Activated T-cell treated with anti-CD3 and anti-CD28 coated beads for 48 hours (primary cell): Measurements from ENCODE around the gene PNO1.
A peak's percentile ranks its signal among the peaks of the same experiment; 100 is the strongest.
"Not testable (repeated sequence)": the region's sequence is repeated elsewhere in the genome, so short reads cannot be mapped to it uniquely, and the experiment has no call there.

Experiments used
- DNase-seq: peaks from one replicate; pipeline ENCODE4 v3.0.0-alpha.2; 2020; ENCODE audit warnings: low read depth

PNO1 gene

DNA sequence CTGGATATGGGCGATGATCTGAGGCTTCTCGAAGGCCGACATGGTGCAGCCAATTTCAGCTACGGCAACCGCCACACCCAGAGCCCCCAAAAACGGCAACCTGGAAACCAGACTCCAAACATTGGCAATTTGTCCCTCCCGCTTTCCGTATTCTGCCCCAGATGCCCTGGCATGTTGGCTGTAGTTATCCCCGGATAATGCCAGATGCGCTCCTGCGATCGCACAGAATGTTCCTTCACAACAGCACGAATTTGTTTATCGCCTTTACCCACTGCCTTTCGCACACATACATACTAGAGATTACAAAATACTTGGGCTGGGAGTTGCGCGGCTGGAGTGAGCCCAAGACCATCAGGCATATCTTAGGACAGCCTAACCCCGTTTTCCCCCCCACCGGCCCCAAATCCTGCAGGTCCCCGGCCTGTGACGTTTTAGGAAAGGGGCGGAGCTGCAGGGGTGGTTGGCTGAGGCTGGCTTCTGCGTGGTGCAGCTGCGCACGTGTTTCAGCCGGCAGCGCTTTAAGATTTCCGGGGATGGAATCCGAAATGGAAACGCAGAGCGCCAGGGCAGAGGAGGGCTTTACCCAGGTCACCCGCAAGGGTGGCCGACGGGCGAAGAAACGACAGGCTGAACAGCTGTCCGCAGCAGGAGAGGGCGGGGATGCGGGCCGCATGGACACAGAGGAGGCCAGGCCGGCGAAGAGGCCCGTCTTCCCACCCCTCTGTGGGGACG lies at the start of gene PNO1:
Gene PNO1, plus strand, starts transcription at position 487 of the 732 bp plus-strand sequence. Its CDS starts 47 bp downstream, at position 534.
- DNase-seq, result peak; percentile 92

DNA sequence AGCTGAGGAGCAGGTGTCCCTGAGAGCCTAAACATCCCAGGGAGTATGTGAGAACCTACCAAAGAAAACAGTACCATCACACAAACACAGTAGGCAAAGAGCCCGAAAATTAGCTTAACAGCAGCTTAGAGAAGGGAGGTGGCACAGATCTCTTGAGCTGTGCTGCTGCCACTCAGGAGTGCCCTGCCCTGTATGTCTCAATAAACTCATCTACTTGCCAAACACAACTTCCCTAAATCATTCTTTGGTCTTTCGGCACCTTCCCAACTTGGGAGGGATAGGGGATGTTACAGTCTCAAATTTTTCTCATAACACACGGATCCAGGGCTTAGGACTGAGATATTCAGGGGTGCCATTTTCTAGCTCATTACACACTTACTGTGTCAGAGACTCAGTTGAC lies 49.6 kb upstream of the PNO1 start:
- DNase-seq, result no peak

DNA sequence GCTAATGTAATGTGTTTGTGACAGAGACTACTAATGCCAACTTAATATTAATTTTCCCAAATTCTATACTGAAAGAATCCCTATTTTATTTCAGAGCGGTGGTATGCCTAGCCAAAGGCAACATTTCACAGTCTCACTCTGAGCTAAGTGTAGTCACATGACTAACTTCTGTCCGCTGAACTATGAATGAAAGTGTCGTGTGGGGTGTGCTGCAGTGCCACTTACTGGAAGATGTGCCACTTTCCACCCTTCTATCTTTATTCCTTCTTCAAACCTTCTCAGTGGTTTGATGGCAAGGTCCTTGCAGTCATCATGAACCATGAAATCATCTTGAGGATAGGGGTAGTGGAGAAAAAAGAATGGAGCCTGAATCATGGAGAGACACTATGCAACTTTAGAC lies 47.6 kb upstream of the PNO1 start:
- DNase-seq, result no peak

DNA sequence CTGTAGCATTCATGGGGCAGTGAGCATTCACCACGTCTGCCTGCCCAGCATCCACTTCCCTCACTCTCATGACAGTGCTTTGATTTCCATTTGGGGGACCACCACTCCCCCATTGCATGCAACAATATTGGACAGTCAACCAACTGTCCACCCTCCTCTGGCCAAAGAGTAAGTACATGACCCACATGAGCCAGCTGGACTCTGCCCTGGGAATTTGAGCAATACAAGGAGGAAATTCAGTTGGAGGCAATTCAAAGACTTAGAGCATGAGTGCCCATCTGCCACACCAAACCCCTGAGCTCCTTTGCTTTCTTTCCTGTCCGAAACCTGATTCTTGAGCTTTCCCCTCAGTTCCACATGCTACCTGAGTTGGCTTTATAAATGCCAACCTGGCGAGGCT lies 41.7 kb upstream of the PNO1 start:
- DNase-seq, result no peak

DNA sequence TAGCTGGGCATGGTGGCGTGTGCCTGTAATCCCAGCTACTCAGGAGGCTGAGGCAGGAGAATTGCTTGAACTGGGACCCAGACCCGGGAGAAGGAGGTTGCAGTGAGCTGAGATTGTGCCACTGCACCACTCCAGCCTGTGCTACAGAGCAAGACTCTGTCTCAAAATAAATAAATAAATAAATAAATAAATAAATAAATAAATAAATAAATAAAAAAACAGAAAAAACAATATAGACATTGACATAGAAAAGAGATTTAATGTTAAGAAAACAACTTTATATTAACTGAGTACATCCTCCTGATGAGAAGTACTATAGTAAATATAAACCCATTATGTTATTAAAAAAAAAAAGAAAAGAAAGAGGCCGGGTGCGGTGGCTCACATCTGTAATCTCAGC lies 39.8 kb upstream of the PNO1 start:
- not testable (repeated sequence) for DNase-seq

DNA sequence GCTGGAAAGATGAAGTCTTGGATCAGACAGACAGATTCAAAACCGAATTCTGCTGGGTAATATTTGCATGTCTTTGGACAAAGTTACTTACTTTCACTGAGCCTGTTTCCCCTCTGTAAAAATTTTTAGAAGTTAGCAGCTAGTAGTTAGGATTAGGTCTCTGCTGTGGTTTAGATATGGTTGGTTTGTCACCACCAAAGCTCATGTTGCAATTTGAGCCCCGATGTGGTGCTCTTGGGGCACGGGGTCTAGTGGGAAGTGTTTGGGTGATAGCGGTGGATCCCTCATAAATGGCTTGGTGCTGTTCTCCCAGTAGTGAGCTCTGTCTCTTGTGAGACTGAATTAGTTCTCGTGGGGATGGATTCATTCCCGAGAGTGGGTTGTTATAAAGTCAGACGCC lies 38.9 kb upstream of the PNO1 start:
- DNase-seq, result no peak

- DNase-seq, result no peak
Observed at GRCh38 chr2:68119504-68119903, 38.2 kb upstream of the PNO1 start.

- peak; percentile 63 for DNase-seq
Observed at GRCh38 chr2:68121873-68122679, 35.6 kb upstream of the PNO1 start.

DNA sequence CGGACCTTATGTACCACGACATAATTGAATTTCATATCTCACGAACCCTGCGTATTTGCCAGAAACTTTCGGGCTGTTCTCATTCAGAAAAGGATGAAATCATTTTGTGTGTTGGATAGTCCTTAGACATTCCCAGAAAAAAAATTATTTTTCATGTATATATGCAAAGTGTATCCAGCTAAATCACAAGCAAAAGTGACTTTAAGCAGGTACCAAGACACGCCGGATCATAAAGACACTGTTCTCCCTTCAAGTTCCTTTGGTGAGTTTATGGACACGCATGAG lies 35.1 kb upstream of the PNO1 start:
- DNase-seq, result no peak

GRCh38 chr2:68124321-68124720 lies 33.4 kb upstream of the PNO1 start:
- DNase-seq, result no peak

GRCh38 chr2:68125821-68126220 lies 31.9 kb upstream of the PNO1 start:
- DNase-seq, result no peak

GRCh38 chr2:68126561-68126960 lies 31.1 kb upstream of the PNO1 start:
- no peak for DNase-seq

DNA sequence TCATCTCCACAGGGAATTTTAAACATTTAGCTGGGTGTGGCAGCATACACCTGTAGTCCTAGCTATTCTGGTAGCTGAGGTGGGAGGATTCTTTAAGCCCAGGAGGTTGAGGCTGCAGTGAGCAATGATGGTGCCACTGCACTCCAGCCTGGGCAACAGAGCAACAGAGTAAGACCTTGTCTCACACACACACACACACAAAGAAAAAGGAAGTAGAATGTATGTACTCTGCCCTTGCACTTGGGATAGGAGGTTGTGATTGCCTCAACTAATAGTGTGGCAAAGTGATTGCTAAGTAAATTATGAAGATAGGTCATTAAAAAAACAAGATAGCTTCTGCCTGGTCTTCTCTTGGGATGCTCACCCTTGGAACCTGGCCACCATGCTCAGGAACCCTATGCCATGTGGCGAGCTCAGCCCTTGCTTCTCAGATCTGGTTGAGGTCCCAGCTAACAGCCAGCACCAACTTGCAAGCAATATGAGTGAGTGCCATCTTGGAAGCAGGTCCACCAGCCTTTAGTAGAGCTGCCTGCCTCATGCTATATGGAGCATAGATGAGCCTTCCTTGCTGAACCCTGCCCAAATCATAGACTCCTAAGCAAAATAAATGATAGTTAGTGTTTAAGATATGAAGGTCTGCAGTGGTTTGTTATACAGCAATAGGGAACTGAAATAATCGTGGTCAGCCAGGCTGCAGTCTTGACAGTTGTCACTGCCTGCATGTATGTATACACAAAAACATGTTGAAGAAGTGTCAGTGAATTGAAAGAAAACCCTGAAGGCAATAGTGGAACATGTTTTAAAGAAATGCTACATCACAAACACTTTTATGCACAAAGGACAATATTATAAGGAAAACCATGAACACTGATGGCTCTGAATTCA lies 30.1 kb upstream of the PNO1 start:
- DNase-seq, result no peak

DNA sequence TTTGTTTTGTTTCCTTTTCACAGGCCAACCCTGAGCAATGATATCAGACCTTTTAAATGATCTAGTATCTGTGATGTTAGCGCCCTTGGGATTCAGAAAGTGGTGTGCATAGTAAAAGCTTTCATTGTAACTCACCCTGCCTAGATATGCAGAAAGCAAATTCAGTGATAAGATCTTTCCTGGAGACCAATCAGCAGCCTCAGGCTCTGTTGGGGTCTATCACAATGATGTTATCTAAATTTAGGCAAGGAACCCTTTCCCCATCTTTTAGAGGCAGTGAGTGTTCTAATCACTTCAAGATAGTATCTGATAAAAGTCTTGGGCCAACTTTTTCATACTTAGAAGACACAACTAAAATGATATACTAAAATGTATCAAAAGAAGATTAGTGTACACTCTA lies 23.6 kb upstream of the PNO1 start:
- DNase-seq, result no peak

DNA sequence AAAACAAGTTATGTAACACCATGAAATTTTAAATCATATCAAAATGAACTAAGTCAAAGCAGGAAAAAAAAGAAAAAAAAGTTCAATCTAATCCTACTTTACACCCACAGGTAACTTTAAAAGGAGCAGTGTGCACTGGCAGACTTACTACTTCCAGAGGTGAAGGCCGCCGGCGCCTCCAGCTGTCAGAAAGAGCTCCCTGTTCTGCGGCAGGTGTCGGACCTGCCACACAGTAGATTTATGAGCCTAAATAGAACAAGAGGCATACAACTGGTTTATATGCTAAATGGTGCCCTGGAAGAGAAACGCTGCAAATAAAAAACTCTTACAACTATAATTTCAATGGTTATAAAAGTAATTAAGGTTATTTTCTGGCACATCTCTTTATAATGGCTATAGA lies 23.1 kb upstream of the PNO1 start:
- no peak for DNase-seq

GRCh38 chr2:68135448-68136320 lies 22.0 kb upstream of the PNO1 start:
- DNase-seq, result no peak

- DNase-seq, result no peak
Observed at GRCh38 chr2:68141875-68142274, 15.8 kb upstream of the PNO1 start.

- no peak for DNase-seq
Observed at GRCh38 chr2:68151037-68151436, 6.7 kb upstream of the PNO1 start.

DNA sequence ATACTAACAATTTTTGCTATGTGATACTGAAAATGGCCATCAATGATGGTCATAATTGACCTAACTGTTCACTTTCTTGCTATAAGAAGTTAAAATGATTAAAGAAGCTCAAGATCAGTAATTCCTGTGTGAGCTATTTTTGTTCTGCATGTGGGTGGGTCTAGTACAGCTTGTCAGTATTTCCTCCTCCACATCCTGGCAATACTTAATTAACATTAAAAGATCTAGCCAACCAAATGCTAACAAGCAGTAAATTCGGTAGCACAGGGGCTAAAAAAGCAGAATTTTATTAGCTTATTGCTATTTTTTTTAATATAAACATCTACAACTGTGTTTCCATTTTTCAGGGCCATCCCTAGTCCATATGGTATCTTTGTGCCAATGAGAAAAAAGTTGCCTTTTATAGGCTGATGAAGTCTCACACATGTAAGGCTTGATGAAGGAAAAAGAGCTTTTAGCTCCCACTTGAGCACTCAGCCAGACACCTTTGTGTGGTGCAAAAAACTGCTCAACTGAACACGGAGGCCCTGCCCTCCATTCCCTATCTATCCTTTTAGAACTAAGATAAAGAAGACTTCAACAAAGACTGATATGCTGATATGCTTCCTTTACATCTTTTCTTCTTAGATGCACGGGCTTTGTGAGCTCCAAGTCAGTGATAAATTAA lies 4.9 kb upstream of the PNO1 start:
- DNase-seq, result no peak

DNA sequence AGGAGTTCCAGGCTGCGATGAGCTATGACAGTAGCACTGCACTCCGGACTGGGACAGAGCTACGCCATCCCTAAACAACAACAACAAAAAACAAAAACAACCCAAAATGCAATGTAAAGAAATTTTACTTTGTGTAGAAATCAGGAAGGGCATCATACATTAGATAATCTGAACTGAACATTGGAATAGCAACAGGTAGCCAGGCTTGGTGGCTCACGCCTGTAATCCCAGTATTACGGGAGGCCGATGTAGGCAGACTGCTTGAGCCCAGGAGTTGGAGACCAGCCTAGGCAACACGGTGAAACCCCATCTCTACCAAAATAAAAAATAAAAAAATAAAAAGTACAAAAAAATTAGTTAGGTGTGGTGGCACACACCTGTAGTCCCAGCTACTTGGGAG lies 2.1 kb upstream of the PNO1 start:
- no peak for DNase-seq

GRCh38 chr2:68156419-68156818 lies 1.3 kb upstream of the PNO1 start:
- DNase-seq, result no peak
